Measurements from ENCODE around the gene SMARCA2.

Gene SMARCA2

DNA sequence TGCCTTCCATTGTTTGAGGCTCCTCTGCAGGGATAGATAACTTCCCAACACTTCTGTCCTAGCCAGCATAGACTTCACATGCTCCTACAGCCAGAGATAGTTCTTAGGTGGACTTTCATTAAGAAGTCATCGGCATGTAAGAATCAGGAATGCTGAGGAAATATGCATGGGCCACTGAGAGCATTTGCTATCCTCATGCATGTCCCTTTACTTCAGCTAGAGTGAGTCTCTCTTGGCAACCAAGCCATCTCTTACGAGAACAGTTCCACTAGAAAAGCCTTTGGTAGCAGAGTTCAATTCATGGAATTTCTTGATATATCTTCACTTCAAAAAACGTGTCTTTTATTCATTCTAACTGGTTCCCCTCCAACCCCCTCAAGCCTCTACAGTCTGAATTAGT lies 202.4 kb downstream of the SMARCA2 start:
- no peak for DNase-seq

DNA sequence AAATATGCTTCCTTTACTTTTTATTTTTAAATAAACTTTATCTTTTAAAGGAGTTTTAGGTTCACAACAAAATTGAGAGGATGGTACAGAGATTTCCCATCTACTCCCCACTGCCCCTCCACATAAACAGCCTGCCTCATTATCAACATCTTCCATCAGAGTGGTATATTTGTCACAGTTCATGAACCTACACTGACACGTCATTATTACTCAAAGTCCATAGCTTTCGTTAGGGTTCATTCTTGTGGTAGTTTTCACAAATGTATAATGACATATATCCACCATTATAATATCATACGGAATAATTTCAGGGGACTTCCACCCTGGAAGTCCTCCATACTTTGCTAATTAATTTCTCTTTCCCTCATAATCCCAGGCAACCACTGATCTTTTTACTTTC lies 204.9 kb downstream of the SMARCA2 start:
- no peak for DNase-seq

DNA sequence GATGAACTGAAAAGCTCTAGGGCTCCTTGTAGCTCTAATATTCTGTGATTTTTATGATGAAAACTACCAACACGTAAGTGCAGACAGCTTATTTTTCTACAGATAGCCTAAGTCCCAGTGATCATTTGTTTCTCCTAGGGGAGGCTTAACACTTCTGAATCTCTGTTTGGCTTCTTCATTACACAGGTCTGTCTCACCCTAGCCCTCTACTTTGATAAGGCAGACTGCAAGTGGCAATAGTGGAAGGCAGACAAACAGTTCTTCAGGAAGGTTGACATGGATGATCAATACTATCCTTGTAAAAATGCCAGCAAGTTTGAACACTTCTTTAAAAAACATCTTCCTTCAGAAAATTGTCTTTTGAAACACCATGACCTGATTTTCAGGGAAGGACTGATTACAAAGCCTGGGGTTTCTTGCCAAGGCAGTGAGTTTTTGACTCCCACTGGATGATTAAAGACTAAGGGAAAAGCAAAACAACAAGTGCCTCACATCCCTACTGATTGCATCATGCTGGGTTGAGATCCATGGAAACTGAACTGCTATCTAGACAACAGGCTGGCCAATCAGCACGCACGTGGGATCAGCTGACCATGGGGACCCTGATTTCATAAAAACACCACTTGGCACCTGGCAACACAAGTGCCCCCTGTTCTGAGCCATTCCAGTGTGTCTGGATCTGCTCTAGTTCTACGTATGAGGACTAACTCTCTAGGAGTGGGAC lies 212.2 kb downstream of the SMARCA2 start:
- no peak for DNase-seq

DNA sequence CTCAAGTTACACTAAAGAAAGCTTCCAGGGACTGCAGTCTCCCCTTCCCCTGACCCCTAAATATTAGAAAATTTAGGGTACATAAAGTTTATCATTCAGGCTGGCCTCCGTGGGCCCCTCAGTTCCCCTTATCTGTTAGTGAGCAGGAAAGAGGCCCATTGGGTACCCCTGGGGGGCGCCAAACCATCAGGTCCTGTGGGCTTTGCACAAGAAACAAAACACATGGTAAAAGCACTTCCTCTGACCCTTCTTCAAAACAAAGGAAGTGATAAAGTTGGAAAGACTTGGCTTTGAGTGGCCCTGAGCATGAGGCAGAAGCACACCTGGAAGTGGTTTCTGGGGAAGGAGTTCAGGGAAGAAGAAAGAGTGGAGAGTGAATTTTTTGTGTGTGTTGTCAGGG lies 213.0 kb downstream of the SMARCA2 start:
- DNase-seq, result peak; percentile 44 to 65 (median 53)

DNA sequence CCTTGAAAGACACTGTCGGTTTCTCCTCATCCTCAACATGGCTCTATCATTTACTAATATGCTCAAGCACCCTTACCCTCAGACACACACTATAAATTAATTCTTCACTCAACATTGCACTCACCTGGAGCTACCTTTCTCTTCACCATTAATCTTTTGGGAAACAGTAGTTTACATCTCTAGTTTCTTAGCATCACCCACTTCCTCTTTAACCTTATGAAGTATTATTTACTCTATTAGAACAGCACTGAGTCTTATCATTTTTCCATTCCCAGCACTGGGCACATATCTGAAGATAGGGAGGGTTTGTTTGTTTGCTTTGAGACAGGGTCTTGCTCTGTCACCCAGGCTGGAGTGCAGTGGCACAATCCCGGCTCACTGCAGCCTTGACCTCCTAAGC lies 213.5 kb downstream of the SMARCA2 start:
- DNase-seq, result no peak

DNA sequence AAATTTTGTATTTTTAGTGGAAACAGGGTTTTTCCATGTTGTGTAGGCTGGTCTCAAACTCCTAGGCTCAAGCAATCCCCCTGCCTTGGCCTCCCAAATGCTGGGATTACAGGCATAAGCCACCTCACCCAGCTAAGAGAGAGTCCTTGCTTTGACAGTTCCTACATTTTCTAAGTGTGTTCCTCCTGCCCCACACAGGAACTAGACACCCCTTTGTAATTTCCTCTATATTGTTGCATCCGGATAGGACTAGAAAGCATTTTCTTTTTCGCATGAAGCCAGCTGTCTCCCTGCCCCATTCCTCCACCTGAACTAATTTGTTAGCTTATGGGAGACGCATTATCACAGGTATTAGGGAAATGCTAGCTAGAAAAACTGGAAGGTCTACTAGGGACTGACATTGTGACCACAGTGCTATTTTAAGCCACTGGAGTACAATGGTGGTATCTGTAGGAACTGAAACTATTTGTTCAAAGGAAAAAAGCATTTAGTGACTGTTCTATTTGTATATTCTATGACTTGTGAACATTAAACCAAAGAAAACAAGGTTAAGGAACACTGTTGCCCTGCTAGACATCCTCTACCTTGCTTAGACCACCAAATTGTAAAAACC lies 214.1 kb downstream of the SMARCA2 start:
- DNase-seq, result peak; percentile 21 to 52 (median 41)

DNA sequence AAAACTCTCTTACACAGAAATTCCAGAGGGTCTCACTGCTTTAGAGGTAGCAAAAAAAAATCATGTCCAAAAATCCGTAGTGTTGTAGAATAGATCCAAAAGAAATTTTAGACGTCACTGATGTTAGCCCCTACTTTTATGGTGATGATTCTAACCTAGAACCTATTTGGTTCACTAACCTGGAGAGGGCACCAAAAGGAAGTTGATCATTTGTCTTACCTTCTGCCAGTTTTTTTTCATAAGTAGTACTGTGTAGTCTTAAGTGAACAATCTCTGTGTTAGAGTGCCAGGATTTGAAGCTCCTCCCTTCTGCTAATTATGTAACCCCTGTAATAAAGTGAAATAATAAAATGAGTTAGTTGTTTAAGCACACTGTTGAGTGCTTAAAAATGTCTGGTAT lies 215.2 kb downstream of the SMARCA2 start:
- no peak for DNase-seq

DNA sequence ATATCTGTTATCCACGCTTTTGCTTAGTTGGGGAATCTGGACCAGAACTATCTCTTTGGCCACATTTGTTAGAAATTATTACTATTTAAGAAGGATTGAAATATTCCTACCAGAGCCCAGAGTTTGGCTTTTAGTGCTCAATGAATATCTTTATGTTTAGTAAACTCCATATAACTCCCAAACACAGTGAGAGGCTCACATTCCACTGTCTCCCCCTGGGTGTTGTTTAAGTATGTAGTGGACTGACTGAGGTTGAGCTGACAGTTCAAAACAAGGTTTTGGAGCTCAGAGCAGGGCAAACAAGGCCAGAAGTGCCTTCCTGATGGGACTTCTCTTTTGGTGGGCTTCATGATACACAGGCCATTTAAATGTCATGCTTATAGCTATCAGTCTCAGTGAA lies 216.0 kb downstream of the SMARCA2 start:
- no peak for DNase-seq

DNA sequence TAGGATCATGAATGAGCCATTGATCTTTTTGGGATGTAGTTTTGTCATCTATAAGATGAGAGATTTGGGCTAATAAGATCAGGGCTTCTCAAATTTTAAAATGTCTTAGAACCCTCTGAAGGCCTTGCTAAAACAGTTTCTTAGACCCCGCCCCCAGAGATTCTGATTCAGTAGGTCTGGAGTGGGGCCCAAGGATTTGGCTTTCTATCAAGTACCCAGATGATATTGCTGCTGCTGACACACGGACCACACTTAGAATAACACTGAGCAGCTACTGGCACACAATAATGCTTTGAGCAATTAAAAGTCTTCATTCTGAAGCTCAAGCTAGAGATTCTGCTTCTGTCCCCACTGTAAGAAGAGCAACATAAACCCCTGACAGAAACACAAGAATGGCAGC lies 216.7 kb downstream of the SMARCA2 start:
- no peak for DNase-seq

DNA sequence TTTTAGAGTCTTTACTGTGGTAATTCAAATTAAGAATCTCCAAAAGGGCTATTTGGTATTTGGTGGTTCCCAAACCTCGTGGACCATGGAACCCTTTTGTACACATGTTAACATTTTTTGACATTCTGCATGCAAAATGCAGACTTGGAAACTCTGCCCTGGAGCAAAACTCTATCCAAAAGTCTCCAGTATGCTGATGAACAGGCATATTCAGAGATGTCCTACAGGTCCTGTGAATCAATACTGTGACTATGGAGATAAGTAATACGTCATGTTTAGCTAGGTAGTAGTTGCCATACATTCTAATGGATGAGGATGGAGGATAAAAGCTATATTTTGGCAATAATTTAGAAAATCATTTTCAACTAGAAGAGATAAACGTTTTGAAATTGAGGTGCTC lies 218.1 kb downstream of the SMARCA2 start:
- DNase-seq, result no peak

DNA sequence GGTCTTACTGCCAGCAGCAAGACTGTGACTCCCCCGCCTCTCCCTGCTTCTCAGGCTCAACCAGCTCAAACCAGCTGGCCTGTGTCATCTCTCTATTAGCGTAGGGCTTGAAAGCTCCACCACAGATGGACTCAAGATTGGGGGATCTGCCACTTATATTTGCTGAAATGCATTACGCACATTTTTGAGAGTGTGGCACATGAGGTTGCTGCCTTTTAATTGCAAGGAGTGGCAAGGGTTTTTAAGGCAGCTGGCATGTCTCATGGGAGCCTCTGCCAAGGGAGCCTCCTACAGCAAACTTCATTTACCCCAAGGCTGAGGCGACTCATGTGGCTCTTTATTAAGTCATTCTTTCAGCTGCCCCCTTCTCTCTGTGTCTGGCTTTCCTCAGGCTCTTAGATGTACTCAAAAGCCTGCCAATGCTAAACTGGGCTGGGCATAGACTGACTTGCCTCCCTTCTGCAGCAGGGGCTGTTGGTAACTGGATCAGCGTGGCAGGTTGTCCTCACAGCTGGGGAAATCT lies 219.3 kb downstream of the SMARCA2 start:
- DNase-seq, result no peak

DNA sequence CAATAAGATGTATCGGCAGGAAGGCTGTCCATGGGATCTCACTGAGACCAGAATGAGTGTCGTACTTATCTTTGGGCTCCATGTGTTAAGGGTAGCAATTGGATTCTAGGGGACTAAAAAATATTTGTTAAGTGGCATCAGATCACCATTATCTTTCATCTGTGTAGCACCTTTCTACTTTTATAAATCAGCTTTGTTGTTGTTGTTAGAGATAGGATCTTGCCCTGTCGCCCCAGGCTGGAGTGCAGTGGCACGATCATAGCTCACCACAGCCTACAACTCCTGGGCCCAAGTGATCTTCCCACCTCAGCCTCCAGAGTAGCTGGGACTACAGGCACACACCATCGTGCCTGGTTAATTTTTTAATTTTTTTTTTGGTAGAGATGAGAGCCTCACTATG lies 220.5 kb downstream of the SMARCA2 start:
- DNase-seq, result no peak

DNA sequence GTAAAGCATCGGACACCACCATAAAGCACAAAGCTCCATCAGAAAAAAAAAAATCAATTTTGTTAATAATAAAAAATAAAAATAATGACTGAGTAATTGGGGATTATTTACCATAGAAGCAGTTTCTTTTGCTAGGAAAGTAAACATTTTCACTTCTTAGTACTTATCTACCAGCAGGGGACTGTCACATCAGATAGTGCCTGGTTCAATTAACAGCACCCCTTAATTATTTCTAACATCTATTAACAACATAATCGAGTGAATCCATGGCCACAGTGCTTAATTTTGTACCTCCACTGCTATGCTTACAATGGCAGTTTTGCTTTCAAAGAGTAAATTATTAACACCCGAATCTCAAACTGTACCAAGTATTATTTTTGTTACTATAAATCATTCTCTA lies 221.7 kb downstream of the SMARCA2 start:
- no peak for DNase-seq

DNA sequence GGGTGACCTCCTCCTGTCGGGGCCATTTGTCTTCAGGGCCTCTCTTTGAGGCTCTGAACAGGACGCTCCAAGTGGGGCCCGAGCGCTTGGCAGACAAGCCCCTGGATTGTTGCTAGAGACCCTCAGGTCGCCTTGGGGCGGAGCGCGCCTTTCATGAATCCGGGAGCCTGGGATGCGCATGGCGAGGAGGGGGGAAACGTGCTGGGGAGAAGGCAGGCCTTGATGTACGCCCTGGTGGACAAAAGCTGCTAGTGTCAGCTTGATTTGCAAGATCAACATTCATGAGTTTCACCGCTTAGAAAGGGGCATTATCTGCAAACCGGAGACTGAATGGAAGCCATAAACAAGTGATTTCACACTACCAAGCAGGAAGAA lies 226.3 kb downstream of the SMARCA2 start:
- no peak for DNase-seq

DNA sequence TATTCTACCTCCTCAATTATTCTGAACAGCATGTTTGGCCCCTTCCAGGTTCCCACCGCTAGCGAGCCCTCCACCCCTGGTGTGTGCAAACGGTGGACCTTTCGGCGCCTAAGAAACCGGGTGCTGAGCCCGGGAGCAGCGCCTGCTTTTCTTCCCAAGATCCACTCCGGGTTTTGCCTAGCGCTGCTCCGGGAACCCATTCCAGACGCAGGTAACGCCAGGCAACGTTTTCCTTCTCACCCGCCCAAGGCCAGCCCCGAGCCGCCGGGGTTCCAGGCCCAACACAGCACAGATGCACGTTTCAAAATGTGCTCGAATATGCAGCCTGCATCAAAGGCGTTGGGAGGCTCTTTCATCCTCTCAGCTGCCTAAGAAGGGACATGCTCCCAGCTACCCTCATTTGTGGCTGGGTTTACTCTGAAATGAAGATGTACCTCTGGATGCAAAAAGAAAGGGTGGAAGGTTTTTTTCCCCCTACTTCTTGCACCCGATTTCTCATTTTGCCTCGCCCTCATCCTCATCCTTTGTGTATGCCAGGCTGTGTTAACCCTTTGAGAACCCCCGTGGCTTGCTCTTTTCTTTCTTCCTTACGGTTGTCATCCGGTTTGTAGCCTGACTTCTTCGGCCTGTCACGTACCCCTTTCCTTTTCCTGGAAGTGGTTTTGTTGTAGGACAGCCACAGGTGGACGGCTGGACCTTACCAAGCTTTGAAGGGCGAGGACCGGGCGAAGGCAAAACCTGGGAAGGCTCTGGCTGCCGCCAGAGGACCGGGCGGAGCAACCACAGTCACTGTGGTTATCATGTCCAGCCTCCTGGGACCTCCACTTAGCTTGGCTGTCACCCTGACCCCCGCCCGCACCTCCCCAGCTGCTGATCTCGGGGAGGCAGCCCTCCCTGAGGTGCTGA lies 226.9 kb downstream of the SMARCA2 start:
- peak; percentile 77 to 86 (median 81) for DNase-seq

DNA sequence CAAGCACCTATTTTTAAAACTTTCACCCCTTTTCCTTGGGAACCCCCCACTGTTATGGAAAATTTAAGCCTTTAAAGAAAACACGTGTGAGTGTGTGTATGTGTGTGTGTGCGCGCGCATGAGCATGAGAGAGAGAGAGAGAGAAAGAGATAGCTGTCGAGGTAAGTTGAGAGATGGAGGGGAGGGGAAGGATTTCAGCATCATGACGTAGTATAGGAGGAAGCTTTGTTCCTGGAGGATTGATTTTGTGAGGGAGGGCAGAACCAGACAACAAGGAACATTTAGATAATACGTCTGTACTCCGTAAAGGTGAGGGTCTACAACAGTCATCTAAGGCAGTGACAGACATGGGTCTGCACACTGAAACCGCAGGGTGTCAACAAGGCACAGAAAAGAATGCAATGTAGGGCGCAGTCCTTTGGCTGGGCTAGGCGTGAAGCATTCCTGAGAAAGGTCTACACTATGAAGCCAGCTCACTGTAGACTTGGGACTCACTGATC lies 227.7 kb downstream of the SMARCA2 start:
- no peak for DNase-seq

All from suppressor macrophage (primary cell).